ENCODE measurements around the gene ZBTB46. TPM values are rescaled to one million over a fixed set of nuclear protein-coding genes. Genes with fewer than 3 reads are reported as not detected.

The ZBTB46 gene
- total RNA-seq, 4 donors from 2014 or later = 11.1 to 65.3 (median 17.8) TPM

DNA sequence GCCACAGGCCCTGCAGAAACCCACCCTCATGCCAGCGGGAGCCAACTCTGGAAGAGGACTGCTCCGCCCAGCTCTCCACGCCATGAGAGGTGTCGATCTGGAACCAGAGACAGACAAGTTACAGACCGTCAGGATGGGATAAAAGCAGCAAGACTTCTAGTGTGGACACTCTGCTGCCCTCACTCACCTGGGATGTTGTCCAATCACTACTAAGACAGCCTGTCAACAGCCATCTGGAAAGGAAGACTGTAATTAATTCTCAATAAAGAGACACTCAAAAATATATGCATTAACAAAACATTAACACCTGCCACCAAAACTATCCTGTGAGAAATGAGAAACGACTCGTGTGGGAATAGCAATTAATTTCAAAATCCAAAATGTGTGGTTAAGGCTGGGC lies 63.2 kb downstream of the ZBTB46 start:
- TF ChIP-seq, protein P1, sequence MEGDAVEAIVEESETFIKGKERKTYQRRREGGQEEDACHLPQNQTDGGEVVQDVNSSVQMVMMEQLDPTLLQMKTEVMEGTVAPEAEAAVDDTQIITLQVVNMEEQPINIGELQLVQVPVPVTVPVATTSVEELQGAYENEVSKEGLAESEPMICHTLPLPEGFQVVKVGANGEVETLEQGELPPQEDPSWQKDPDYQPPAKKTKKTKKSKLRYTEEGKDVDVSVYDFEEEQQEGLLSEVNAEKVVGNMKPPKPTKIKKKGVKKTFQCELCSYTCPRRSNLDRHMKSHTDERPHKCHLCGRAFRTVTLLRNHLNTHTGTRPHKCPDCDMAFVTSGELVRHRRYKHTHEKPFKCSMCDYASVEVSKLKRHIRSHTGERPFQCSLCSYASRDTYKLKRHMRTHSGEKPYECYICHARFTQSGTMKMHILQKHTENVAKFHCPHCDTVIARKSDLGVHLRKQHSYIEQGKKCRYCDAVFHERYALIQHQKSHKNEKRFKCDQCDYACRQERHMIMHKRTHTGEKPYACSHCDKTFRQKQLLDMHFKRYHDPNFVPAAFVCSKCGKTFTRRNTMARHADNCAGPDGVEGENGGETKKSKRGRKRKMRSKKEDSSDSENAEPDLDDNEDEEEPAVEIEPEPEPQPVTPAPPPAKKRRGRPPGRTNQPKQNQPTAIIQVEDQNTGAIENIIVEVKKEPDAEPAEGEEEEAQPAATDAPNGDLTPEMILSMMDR (IDR thresholded peaks at IDR 0.05) = no peak
- DNase-seq (ENCODE audit: low spot score) (no peak), ATAC-seq (ENCODE audit: low FRiP score) (no peak)

DNA sequence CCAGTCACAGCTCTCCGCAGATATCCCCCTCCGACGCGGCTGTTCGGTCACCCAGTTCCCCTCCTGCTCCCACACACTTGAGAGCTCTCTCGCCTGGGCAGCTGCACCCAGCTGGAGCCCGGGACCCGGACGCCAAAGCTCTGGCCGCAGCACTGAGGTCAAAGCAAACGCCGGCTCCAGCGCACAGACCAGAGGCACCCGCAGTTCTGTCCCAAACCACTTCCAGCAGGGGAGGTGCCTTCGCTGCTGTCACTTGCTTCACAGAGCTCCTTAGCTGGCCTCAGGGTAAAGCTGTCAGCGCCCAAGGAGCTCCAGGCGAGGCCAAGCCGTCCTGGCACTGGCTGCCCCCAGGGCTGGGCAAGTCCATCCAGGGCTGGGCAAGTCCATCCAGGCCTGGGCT lies 63.6 kb downstream of the ZBTB46 start:
- DNase-seq (ENCODE audit: low spot score) (no peak), ATAC-seq (ENCODE audit: low FRiP score) (no peak)
- TF ChIP-seq, protein P1 (IDR thresholded peaks at IDR 0.05) = no peak

DNA sequence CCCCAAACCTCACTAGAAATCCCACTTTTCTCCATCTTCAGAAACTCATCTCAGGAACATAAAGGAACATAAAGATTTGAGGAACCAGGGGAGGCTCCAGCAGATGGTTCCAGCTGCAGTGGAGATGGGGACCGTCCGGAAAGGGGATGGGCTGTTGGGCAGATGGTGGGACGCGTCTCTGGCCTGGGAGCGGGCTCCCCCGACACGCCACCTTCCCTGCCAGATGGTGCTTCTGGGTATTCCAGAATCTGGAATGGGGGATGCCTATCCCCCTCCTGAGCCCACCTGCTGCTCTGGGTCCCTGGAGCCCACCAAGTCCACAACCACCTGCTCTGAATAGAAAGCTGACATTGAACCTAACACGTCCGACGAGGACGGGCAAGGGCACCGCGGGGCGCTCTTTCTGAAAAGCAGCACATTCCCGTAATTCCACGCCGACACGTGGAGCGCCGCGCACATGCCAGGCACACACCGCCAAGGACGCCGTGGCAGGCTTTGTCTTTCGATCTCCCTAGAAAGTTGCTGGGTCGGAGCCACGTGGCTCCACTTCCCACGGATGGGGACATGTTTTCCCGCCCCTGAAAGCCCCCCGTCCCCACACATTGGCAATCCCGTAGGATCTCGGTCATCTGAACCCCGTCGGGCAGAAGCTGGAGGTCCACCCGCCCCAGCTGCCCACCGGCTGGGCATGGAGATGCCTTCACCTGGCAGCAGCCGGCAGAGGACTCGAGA lies 64.2 kb downstream of the ZBTB46 start:
- no peak for ATAC-seq (ENCODE audit: low FRiP score)
- TF ChIP-seq, protein P1 (IDR thresholded peaks at IDR 0.05) = no peak
- no peak for DNase-seq (ENCODE audit: low spot score)

DNA sequence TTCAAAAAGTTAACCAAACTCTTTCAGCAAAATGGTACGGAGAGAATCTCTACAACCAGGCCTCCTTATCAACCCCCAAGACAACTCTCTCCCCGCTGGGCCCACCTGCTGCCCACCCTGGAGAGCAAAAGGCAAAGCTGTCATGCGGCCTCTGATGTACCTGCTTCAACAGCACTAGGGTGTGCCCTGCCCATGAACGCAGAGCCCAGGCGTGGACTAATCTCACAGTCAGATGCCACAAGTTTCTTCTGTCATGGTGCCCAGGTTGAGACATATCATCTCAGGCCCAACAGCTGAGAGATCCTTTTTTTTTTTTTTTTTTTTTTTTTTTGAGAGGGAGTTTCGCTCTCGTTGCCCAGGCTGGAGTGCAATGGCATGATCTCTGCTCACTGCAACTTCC lies 65.2 kb downstream of the ZBTB46 start:
- ATAC-seq (ENCODE audit: low FRiP score) = no peak
- no peak for DNase-seq (ENCODE audit: low spot score)
- TF ChIP-seq, protein P1 (IDR thresholded peaks at IDR 0.05) = no peak

DNA sequence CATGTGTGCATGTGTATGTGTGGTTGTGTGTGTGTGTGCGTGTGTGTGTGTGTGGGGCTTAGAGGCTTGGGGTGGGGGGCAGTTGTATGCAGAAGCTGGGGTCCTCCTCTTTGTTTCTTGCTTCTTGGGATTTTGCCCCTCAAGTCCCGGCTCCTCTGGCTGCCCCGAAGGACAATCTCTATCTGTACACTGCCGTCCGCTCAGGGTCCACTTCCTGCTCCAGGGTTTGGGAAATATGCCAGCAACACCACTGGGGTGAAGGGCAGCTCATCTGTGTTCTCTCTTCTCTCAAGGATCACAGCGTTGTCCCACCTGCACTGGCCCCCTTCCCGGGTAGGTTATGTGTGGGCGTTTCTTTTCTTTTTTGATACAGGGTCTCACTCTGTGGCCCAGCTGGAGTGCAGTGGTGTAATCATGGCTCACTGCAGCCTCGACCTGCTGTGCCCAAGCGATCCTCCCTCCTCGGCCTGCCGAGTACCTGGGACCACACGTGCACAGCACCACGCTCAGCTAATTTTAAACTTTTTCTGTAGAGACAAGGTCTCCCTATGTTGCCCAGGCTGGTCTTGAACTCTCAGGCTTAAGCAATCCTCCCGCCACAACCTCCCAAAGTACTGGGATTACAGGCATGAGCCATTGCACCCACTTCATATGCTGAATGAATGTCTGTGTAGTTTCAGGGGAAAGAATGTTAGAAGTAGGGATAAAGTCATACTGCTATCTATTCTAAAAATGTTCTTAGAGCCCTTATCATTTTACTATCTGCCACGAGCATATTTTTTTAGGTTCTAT lies 65.8 kb downstream of the ZBTB46 start:
- no peak for ATAC-seq (ENCODE audit: low FRiP score)

DNA sequence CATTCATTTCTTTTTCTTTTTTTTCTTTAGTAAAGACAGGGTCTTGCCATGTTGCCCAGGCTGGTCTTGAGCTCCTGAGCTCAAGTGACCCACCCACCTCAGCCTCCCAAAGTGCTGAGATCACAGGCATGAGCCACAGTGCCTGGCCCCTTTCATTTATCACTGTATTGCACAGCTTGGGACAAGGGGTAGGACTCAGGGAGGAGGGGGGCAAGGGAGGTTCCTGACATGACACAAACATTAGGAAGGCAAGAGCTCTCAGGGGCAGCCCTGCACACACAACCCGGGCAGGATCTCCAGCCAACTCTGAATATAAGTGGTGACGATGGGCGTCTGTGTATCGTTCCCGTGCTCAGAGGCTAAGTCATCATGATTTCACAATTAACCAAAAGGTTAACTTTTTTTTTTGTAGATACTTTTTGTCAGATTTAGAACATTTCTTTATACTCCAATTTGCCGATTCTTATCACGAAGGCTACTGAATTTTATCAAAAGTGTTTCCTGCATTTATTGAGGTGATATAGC lies 71.6 kb downstream of the ZBTB46 start:
- TF ChIP-seq, protein P1 (IDR thresholded peaks at IDR 0.05) = no peak
- DNase-seq (ENCODE audit: low spot score) (no peak), ATAC-seq (ENCODE audit: low FRiP score) (no peak)

More for the DNA sequence above, 65.8 kb downstream of the ZBTB46 start:
- DNase-seq (ENCODE audit: low spot score) = no peak
- TF ChIP-seq, protein P1 (IDR thresholded peaks at IDR 0.05) = no peak
